NCI-H2196 treated with DMSO at 0.1 percent for 48 hours (cell line): ENCODE data around the gene PCDHGC4.

Source experiments
- DNase-seq: peaks from one replicate; lab custom pipeline; 2025; ENCODE audit not compliant: unreplicated experiment; lab: John Stamatoyannopoulos, UW

The PCDHGC4 gene

GRCh38 chr5:141490271-141490670, 5.4 kb downstream of the PCDHGC4 start:
- no peak for DNase-seq

- DNase-seq, result no peak
Measured at GRCh38 chr5:141490771-141491170, 5.9 kb downstream of the PCDHGC4 start.

GRCh38 chr5:141491323-141492167, 6.7 kb downstream of the PCDHGC4 start:
- DNase-seq, result no peak

GRCh38 chr5:141492168-141492885, 7.5 kb downstream of the PCDHGC4 start:
- DNase-seq, result no peak

- DNase-seq, result no peak
Measured at GRCh38 chr5:141493500-141494422, 8.9 kb downstream of the PCDHGC4 start.

GRCh38 chr5:141494761-141495452, 10.1 kb downstream of the PCDHGC4 start:
- no peak for DNase-seq

- DNase-seq, result no peak
Measured at GRCh38 chr5:141495453-141495811, 10.6 kb downstream of the PCDHGC4 start.

GRCh38 chr5:141496038-141496437, 11.2 kb downstream of the PCDHGC4 start:
- DNase-seq, result no peak

- DNase-seq, result no peak
Measured at GRCh38 chr5:141501761-141502160, 16.9 kb downstream of the PCDHGC4 start.

GRCh38 chr5:141503681-141504080, 18.9 kb downstream of the PCDHGC4 start:
- DNase-seq, result no peak

- no peak for DNase-seq
Measured at GRCh38 chr5:141504216-141504615, 19.4 kb downstream of the PCDHGC4 start.

- no peak for DNase-seq
Measured at GRCh38 chr5:141506381-141507155, 21.7 kb downstream of the PCDHGC4 start.

- DNase-seq, result no peak
Measured at GRCh38 chr5:141507387-141508091, 22.7 kb downstream of the PCDHGC4 start.

- no peak for DNase-seq
Measured at GRCh38 chr5:141508440-141508797, 23.6 kb downstream of the PCDHGC4 start.

GRCh38 chr5:141508798-141509611, 24.2 kb downstream of the PCDHGC4 start:
- no peak for DNase-seq

GRCh38 chr5:141510160-141510559, 25.3 kb downstream of the PCDHGC4 start:
- no peak for DNase-seq

- DNase-seq, result no peak
Measured at GRCh38 chr5:141510850-141511601, 26.2 kb downstream of the PCDHGC4 start.

- no peak for DNase-seq
Measured at GRCh38 chr5:141511771-141512325, 27.0 kb downstream of the PCDHGC4 start.
